ENCODE measurements around the gene HADH.

DNA sequence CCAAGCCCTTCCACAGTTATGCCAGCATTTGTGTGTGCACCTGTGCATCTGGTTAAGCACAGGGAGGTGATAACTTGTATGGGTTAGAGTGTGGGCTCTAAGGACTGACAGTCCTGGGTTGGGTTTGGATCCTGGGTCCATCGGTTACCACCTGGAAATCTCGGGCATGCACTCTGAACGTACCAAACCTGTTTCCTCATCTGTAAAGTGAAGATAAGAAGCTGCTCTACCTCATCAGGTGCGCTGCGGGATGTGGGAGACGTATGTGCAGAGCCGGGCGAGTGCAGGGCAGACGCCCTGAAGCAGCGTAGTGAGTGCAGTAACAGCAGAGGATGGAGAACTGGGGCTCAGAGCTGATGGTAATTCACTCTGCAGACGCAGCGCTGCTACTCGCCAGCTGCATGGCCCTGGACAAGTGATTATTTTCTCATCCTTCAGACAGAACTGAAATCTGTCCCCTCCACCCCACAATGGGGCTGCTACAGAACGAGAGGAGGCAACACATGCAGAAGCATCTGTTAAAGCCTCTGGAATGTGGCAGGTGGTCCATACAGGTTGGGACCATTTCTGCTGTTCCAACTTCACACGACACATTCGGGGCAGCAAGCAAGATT is 64.4 kb downstream of the HADH start:
- no peak for TF ChIP-seq POLR2A (IDR thresholded peaks at IDR 0.05)
- TF ChIP-seq EP300 (IDR thresholded peaks at IDR 0.05) = no peak
